Measurements from ENCODE around the gene TAAR1. TPM values are rescaled to one million over a fixed set of nuclear protein-coding genes. Genes with fewer than 3 reads are reported as not detected.
"Not testable (repeated sequence)": the region's sequence is repeated elsewhere in the genome, so short reads cannot be mapped to it uniquely, and the experiment has no call there.

TAAR1 gene
- polyA plus RNA-seq, 1 experiment = not detected

- Histone ChIP-seq H3K9me3 (ENCODE audit: control insufficient read depth, insufficient read depth, low read length) (no peaks in the 10 kb centered on the region), H3K27ac (ENCODE audit: low read depth, low read length) (no peak overlapping the region), H3K4me3 (ENCODE audit: low read depth, low read length) (no peak overlapping the region), H3K27me3 (ENCODE audit: control insufficient read depth, insufficient read depth, low read length) (peaks cover 9% of the 10 kb centered on the region)
- ChIA-PET POLR2A (no interaction called here), CTCF (interaction anchor here (0.6 kb wide), 1 partner anchor 16 kb away, joined by 3 read pairs; no protein-coding TSS in a partner anchor)
- TF ChIP-seq, protein P1, sequence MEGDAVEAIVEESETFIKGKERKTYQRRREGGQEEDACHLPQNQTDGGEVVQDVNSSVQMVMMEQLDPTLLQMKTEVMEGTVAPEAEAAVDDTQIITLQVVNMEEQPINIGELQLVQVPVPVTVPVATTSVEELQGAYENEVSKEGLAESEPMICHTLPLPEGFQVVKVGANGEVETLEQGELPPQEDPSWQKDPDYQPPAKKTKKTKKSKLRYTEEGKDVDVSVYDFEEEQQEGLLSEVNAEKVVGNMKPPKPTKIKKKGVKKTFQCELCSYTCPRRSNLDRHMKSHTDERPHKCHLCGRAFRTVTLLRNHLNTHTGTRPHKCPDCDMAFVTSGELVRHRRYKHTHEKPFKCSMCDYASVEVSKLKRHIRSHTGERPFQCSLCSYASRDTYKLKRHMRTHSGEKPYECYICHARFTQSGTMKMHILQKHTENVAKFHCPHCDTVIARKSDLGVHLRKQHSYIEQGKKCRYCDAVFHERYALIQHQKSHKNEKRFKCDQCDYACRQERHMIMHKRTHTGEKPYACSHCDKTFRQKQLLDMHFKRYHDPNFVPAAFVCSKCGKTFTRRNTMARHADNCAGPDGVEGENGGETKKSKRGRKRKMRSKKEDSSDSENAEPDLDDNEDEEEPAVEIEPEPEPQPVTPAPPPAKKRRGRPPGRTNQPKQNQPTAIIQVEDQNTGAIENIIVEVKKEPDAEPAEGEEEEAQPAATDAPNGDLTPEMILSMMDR (IDR thresholded peaks at IDR 0.05; ENCODE audit: low read depth, low read length) = no peak
- no peak for DNase-seq (ENCODE audit: low read depth, low spot score)
Observed at GRCh38 chr6:132686531-132686930, 27.5 kb upstream of the TAAR1 start.

- no peak for DNase-seq (ENCODE audit: low read depth, low spot score)
- no peaks in the 10 kb centered on the region for H3K27me3 ChIP-seq (ENCODE audit: control insufficient read depth, insufficient read depth, low read length)
- H3K4me3 ChIP-seq (ENCODE audit: low read depth, low read length) = no peak overlapping the region
- H3K9me3 ChIP-seq (ENCODE audit: control insufficient read depth, insufficient read depth, low read length) = no peaks in the 10 kb centered on the region
- TF ChIP-seq, protein P1 (IDR thresholded peaks at IDR 0.05; ENCODE audit: low read depth, low read length) = no peak
- CTCF ChIA-PET = interaction anchor here (0.6 to 0.9 kb wide), 2 partner anchors 15 to 54 kb away, joined by 3 to 4 read pairs; no protein-coding TSS in a partner anchor
- POLR2A ChIA-PET = no interaction called here
- H3K27ac ChIP-seq (ENCODE audit: low read depth, low read length) = no peak overlapping the region
Observed at GRCh38 chr6:132685009-132685408, 26.0 kb upstream of the TAAR1 start.

DNA sequence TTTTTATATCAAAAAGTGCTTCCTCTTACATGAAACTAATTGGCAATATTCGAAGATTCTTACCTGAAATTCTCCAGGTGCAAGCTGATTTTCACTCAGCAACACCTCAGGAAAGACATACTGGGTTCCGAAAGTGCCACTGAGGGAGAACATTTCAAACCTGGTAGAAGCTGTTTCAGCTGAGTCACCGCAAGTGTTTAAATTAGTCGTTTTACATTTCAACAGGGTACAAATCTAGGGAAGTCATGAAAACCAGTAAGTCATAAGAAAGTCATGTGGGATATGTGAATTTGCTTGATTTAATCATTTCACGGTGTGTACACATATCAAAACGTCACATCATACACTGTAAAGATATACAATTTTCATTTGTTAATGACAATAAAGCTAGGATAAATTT lies 25.3 kb upstream of the TAAR1 start:
- H3K9me3 ChIP-seq (ENCODE audit: control insufficient read depth, insufficient read depth, low read length) = no peaks in the 10 kb centered on the region
- H3K27me3 ChIP-seq (ENCODE audit: control insufficient read depth, insufficient read depth, low read length) = no peaks in the 10 kb centered on the region
- ChIA-PET CTCF (interaction anchor here (0.6 kb wide), 1 partner anchor 54 kb away, joined by 4 read pairs; no protein-coding TSS in a partner anchor), POLR2A (interaction anchor here (0.6 kb wide), 1 partner anchor 876 kb away, joined by 5 read pairs; no protein-coding TSS in a partner anchor)
- H3K4me3 ChIP-seq (ENCODE audit: low read depth, low read length) = no peak overlapping the region
- no peak for DNase-seq (ENCODE audit: low read depth, low spot score)
- no peak overlapping the region for H3K27ac ChIP-seq (ENCODE audit: low read depth, low read length)
- TF ChIP-seq, protein P1 (IDR thresholded peaks at IDR 0.05; ENCODE audit: low read depth, low read length) = no peak

- Histone ChIP-seq H3K27me3 (ENCODE audit: control insufficient read depth, insufficient read depth, low read length) (no peaks in the 10 kb centered on the region), H3K4me3 (ENCODE audit: low read depth, low read length) (no peak overlapping the region), H3K27ac (ENCODE audit: low read depth, low read length) (no peak overlapping the region), H3K9me3 (ENCODE audit: control insufficient read depth, insufficient read depth, low read length) (no peaks in the 10 kb centered on the region)
- no peak for DNase-seq (ENCODE audit: low read depth, low spot score)
- TF ChIP-seq, protein P1 (IDR thresholded peaks at IDR 0.05; ENCODE audit: low read depth, low read length) = no peak
- POLR2A ChIA-PET = no interaction called here
- CTCF ChIA-PET = no interaction called here
Observed at GRCh38 chr6:132683543-132683942, 24.6 kb upstream of the TAAR1 start.

GRCh38 chr6:132679094-132679493 lies 20.1 kb upstream of the TAAR1 start:
- CTCF ChIA-PET; H3K4me3 ChIP-seq (ENCODE audit: low read depth, low read length); DNase-seq (ENCODE audit: low read depth, low spot score); H3K9me3 ChIP-seq (ENCODE audit: control insufficient read depth, insufficient read depth, low read length); H3K27me3 ChIP-seq (ENCODE audit: control insufficient read depth, insufficient read depth, low read length); H3K27ac ChIP-seq (ENCODE audit: low read depth, low read length): not testable (repeated sequence)
- POLR2A ChIA-PET = interaction anchor here (0.6 kb wide), 1 partner anchor 119 kb away, joined by 4 read pairs; the partner anchor contains the start of gene SLC18B1
